Skeletal muscle satellite cell (primary cell): ENCODE measurements around the gene MAMSTR. TPM values are rescaled to one million over a fixed set of nuclear protein-coding genes. Genes with fewer than 3 reads are reported as not detected.
A peak's percentile ranks its signal among the peaks of the same experiment; 100 is the strongest.
"Not testable (repeated sequence)": the region's sequence is repeated elsewhere in the genome, so short reads cannot be mapped to it uniquely, and the experiment has no call there.

Experiments used
- H3K27me3 ChIP-seq: 2 replicates; pipeline ENCODE4 v1.7.0; 2013; ENCODE audit warnings: low read length; ENCODE audit not compliant: control insufficient read depth, insufficient read depth
- H3K36me3 ChIP-seq: 2 replicates; pipeline ENCODE4 v1.7.0; 2013; ENCODE audit warnings: mild to moderate bottlenecking, control low read depth, low read length; ENCODE audit not compliant: insufficient read depth
- H3K4me1 ChIP-seq: 2 replicates; pipeline ENCODE4 v1.7.0; 2013; ENCODE audit warnings: low read length; ENCODE audit not compliant: control insufficient read depth, insufficient read depth
- H3K4me2 ChIP-seq: 2 replicates; pipeline ENCODE4 v1.7.0; 2013; ENCODE audit warnings: mild to moderate bottlenecking, low read length
- H3K4me3 ChIP-seq: 2 replicates; pipeline ENCODE4 v1.7.0; 2013; ENCODE audit warnings: low read length
- H3K9ac ChIP-seq: 2 replicates; pipeline ENCODE4 v1.7.0; 2013; ENCODE audit warnings: mild to moderate bottlenecking, low read depth, low read length, moderate library complexity
- H3K9me3 ChIP-seq: replicated peaks from 2 replicates; pipeline ENCODE4 v1.7.0; 2013; ENCODE audit warnings: mild to moderate bottlenecking, control low read depth, low read length
- total RNA-seq: library from RNA; depleted of rRNA; stranded (reverse); fragments of >200 nt; gene quantifications from 2 replicates; pipeline ENCODE4 v1.2.3, GENCODE V29; 2012; rRNA removed

The MAMSTR gene
- 0.66 and 1.3 TPM in 2 replicates for total RNA-seq

GRCh38 chr19:48719263-48720171 lies at the start of gene MAMSTR:
Gene MAMSTR, minus strand, starts transcription at chr19:48719725. Its CDS starts 694 bp downstream, at chr19:48719031.
- peak within 1 kb of the TSS; percentile 95 for H3K4me2 ChIP-seq
- H3K9ac ChIP-seq: peak within 1 kb of the TSS; percentile 3
- H3K9me3 ChIP-seq: no peaks in the 10 kb centered on the region
- H3K36me3 ChIP-seq: no peaks in the 10 kb centered on the region
- peak within 1 kb of the TSS; percentile 87 for H3K4me3 ChIP-seq
- H3K27me3 ChIP-seq: no peaks in the 10 kb centered on the region
- peaks cover 36% of the 10 kb centered on the region for H3K4me1 ChIP-seq

GRCh38 chr19:48768994-48769713 lies 49.6 kb upstream of the MAMSTR start:
- Histone ChIP-seq H3K9ac (no peak overlapping the region), H3K4me3 (no peak overlapping the region), H3K36me3 (no peaks in the 10 kb centered on the region), H3K27me3 (peaks cover 28% of the 10 kb centered on the region), H3K4me1 (peaks cover 6% of the 10 kb centered on the region), H3K4me2 (no peak overlapping the region), H3K9me3 (no peaks in the 10 kb centered on the region)

GRCh38 chr19:48768171-48768753 lies 48.7 kb upstream of the MAMSTR start:
- H3K4me1 ChIP-seq, H3K9ac ChIP-seq, H3K36me3 ChIP-seq, H3K4me2 ChIP-seq, H3K9me3 ChIP-seq, H3K4me3 ChIP-seq: not testable (repeated sequence)
- peaks cover 34% of the 10 kb centered on the region for H3K27me3 ChIP-seq

- not testable (repeated sequence) for H3K9ac ChIP-seq, H3K4me3 ChIP-seq, H3K36me3 ChIP-seq, H3K4me2 ChIP-seq, H3K9me3 ChIP-seq, H3K4me1 ChIP-seq
- peaks cover 50% of the 10 kb centered on the region for H3K27me3 ChIP-seq
Measured at GRCh38 chr19:48765816-48766215, 46.3 kb upstream of the MAMSTR start.

GRCh38 chr19:48760504-48761205 lies 41.1 kb upstream of the MAMSTR start:
- no peak overlapping the region for H3K4me2 ChIP-seq
- H3K4me1 ChIP-seq: no peaks in the 10 kb centered on the region
- no peak overlapping the region for H3K4me3 ChIP-seq
- peaks cover 35% of the 10 kb centered on the region for H3K27me3 ChIP-seq
- H3K9me3 ChIP-seq: no peaks in the 10 kb centered on the region
- no peak overlapping the region for H3K9ac ChIP-seq
- no peaks in the 10 kb centered on the region for H3K36me3 ChIP-seq

- Histone ChIP-seq H3K4me1 (peaks cover 2% of the 10 kb centered on the region), H3K9me3 (no peaks in the 10 kb centered on the region), H3K27me3 (peaks cover 32% of the 10 kb centered on the region), H3K4me3 (no peak overlapping the region), H3K36me3 (no peaks in the 10 kb centered on the region), H3K9ac (no peak overlapping the region), H3K4me2 (no peak overlapping the region)
Measured at GRCh38 chr19:48757741-48758144, 38.2 kb upstream of the MAMSTR start.

GRCh38 chr19:48757089-48757675 lies 37.7 kb upstream of the MAMSTR start:
- Histone ChIP-seq H3K36me3 (no peaks in the 10 kb centered on the region), H3K9me3 (no peaks in the 10 kb centered on the region), H3K27me3 (peaks cover 32% of the 10 kb centered on the region), H3K4me1 (peaks cover 7% of the 10 kb centered on the region), H3K9ac (no peak overlapping the region), H3K4me3 (no peak overlapping the region), H3K4me2 (no peak overlapping the region)

GRCh38 chr19:48756686-48757085 lies 37.2 kb upstream of the MAMSTR start:
- H3K9me3 ChIP-seq: no peaks in the 10 kb centered on the region
- H3K4me2 ChIP-seq: no peak overlapping the region
- no peak overlapping the region for H3K4me3 ChIP-seq
- H3K36me3 ChIP-seq: no peaks in the 10 kb centered on the region
- H3K4me1 ChIP-seq: peaks cover 7% of the 10 kb centered on the region
- H3K27me3 ChIP-seq: peaks cover 32% of the 10 kb centered on the region
- no peak overlapping the region for H3K9ac ChIP-seq

- Histone ChIP-seq H3K4me1 (peaks cover 7% of the 10 kb centered on the region), H3K9ac (no peak overlapping the region), H3K27me3 (peaks cover 33% of the 10 kb centered on the region), H3K4me2 (no peak overlapping the region), H3K4me3 (no peak overlapping the region), H3K36me3 (no peaks in the 10 kb centered on the region), H3K9me3 (no peaks in the 10 kb centered on the region)
Measured at GRCh38 chr19:48756212-48756611, 36.7 kb upstream of the MAMSTR start.

- Histone ChIP-seq H3K4me2 (no peak overlapping the region), H3K9me3 (no peaks in the 10 kb centered on the region), H3K9ac (no peak overlapping the region), H3K4me1 (peaks cover 7% of the 10 kb centered on the region), H3K36me3 (no peaks in the 10 kb centered on the region), H3K27me3 (peaks cover 34% of the 10 kb centered on the region), H3K4me3 (no peak overlapping the region)
Measured at GRCh38 chr19:48755787-48756186, 36.3 kb upstream of the MAMSTR start.
